HepG2 (cell line): ENCODE measurements around the gene CDHR3. TPM values are rescaled to one million over a fixed set of nuclear protein-coding genes. Genes with fewer than 3 reads are reported as not detected.

Experiments used
- CBX2 ChIP-seq, 2 experiments: fragments of 200-600 bp in 1 of 2; sonication (generic); formaldehyde crosslinking in 1 of 2; IDR thresholded peaks; 2 replicates each; pipeline versions ENCODE4 v1.7.0 to v1.8.1; 2018 to 2022; ENCODE audit warnings: low read depth in 2 of 2, low read length in 1 of 2, mild to moderate bottlenecking in 1 of 2, missing genetic modification reagents in 1 of 2
- HDAC1 ChIP-seq: sonication (generic); formaldehyde crosslinking; IDR thresholded peaks from 2 replicates; pipeline ENCODE4 v1.5.1; 2020; ENCODE audit warnings: mild to moderate bottlenecking, missing genetic modification reagents
- JUND ChIP-seq: sonication (generic); formaldehyde crosslinking; IDR thresholded peaks from 2 replicates; pipeline ENCODE4 v1.8.0; 2022; ENCODE audit warnings: mild to moderate bottlenecking, missing genetic modification reagents
- RORA ChIP-seq: sonication (generic); formaldehyde crosslinking; IDR thresholded peaks from 2 replicates; pipeline ENCODE4 v1.5.0; 2020; ENCODE audit warnings: mild to moderate bottlenecking, missing genetic modification reagents, moderate library complexity
- RXRB ChIP-seq: IDR thresholded peaks from 2 replicates; pipeline ENCODE4 v1.6.1; 2016; ENCODE audit warnings: borderline replicate concordance, missing genetic modification reagents, missing compliant biosample characterization
- SP2 ChIP-seq: sonication (generic); formaldehyde crosslinking; IDR thresholded peaks from 2 replicates; pipeline ENCODE4 v1.5.1; 2020; ENCODE audit warnings: mild to moderate bottlenecking, missing genetic modification reagents
- ZBTB20 ChIP-seq: sonication (generic); formaldehyde crosslinking; IDR thresholded peaks from 2 replicates; pipeline ENCODE4 v1.8.1; 2023; ENCODE audit warnings: missing genetic modification reagents, low read depth, mild to moderate bottlenecking, borderline replicate concordance
- ZNF224 ChIP-seq: sonication (generic); formaldehyde crosslinking; IDR thresholded peaks from 2 replicates; pipeline ENCODE4 v1.5.0; 2020; ENCODE audit warnings: mild to moderate bottlenecking, missing genetic modification reagents
- polyA plus RNA-seq, 8 experiments: library from polyadenylated mRNA; depleted of rRNA in 3 of 8; stranded (reverse) in 7 of 8; unstranded in 1 of 8; fragments of >200 nt; fragmentation: Illumina TruSeq in 4 of 8; extraction: Trizol in 4 of 8; gene quantifications; 2 replicates each; pipeline versions ENCODE4 v1.2.1 to v1.2.3, GENCODE V29; 2011 to 2016; ENCODE audit warnings: low read depth in 4 of 8, missing spikeins in 1 of 8, mixed read lengths in 1 of 8; ENCODE audit not compliant: insufficient read depth in 1 of 8
- total RNA-seq, 5 experiments: library from RNA; depleted of rRNA; stranded (reverse); fragments of >200 nt; fragmentation: Illumina TruSeq; extraction: Trizol; gene quantifications; 2 replicates each; pipeline ENCODE4 v1.2.3, GENCODE V29; 2016; ENCODE audit warnings: low read depth in 1 of 5
- TF ChIP-seq, protein P1 (sequence below): sonication (generic); formaldehyde crosslinking; IDR thresholded peaks from 2 replicates; pipeline ENCODE4 v1.4.0; 2020; ENCODE audit warnings: missing genetic modification reagents
- TF ChIP-seq, protein P2 (sequence below): sonication (generic); formaldehyde crosslinking; IDR thresholded peaks from 2 replicates; pipeline ENCODE4 v1.8.1; 2023; ENCODE audit warnings: missing genetic modification reagents, mild to moderate bottlenecking, borderline replicate concordance
- TF ChIP-seq, protein P3 (sequence below): sonication (generic); formaldehyde crosslinking; IDR thresholded peaks from 2 replicates; pipeline ENCODE4 v1.8.1; 2023; ENCODE audit warnings: mild to moderate bottlenecking, moderate library complexity, missing genetic modification reagents
- TF ChIP-seq, protein P4 (sequence below): IDR thresholded peaks from 2 replicates; pipeline ENCODE4 v1.6.1; 2016; ENCODE audit warnings: low read depth
- TF ChIP-seq, protein P5 (sequence below): sonication (generic); formaldehyde crosslinking; IDR thresholded peaks from 2 replicates; pipeline ENCODE4 v1.8.1; 2023; ENCODE audit warnings: missing genetic modification reagents, inconsistent platforms, borderline replicate concordance
- TF ChIP-seq, protein P6 (sequence below): IDR thresholded peaks from 2 replicates; pipeline ENCODE4 v1.6.1; 2012; ENCODE audit warnings: inconsistent platforms
- TF ChIP-seq, protein P7 (sequence below): sonication (generic); formaldehyde crosslinking; conservative IDR thresholded peaks from 2 replicates; pipeline ENCODE4 v1.4.0; 2020; ENCODE audit warnings: missing genetic modification reagents

The CDHR3 gene
- total and polyA plus RNA-seq, 2 of the 13 experiments (the other 11 are each of a cell fraction or from before 2014, with no cell fraction given): 6.5 to 11.8 TPM

DNA sequence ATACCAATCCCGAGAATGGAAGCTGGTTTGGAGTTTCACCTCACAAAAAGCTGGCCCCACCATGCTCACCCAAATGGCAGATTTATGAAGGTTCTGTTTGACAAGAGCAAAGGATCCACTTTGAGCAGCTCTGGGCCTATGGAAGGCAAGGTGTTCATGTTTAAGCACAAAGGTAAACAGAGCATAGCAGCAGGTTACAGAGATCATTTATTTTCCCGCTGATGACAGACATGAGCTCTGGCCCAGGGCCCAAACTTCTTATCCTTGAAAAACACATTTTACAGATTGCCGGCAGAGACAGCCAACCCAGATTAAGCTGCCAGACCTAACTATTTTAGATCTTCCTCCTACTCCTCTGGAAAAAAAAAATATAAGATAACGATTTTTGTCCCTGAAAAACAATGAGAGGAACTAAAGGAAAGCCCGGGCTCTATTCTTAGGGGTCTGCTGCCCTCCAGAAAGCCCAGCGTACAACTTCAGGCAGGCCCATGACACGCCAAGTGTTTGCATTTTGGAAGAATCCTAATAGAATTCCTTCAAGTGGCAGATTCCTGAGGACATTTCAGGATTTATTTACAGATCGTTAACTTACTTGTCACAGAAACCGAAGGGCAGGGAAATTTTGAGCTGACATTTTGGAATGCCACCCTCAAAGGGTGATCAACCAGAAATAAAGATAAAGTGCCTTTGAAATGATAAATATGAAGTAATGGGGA lies 109.1 kb downstream of the CDHR3 start (continued):
- TF ChIP-seq, protein P1, sequence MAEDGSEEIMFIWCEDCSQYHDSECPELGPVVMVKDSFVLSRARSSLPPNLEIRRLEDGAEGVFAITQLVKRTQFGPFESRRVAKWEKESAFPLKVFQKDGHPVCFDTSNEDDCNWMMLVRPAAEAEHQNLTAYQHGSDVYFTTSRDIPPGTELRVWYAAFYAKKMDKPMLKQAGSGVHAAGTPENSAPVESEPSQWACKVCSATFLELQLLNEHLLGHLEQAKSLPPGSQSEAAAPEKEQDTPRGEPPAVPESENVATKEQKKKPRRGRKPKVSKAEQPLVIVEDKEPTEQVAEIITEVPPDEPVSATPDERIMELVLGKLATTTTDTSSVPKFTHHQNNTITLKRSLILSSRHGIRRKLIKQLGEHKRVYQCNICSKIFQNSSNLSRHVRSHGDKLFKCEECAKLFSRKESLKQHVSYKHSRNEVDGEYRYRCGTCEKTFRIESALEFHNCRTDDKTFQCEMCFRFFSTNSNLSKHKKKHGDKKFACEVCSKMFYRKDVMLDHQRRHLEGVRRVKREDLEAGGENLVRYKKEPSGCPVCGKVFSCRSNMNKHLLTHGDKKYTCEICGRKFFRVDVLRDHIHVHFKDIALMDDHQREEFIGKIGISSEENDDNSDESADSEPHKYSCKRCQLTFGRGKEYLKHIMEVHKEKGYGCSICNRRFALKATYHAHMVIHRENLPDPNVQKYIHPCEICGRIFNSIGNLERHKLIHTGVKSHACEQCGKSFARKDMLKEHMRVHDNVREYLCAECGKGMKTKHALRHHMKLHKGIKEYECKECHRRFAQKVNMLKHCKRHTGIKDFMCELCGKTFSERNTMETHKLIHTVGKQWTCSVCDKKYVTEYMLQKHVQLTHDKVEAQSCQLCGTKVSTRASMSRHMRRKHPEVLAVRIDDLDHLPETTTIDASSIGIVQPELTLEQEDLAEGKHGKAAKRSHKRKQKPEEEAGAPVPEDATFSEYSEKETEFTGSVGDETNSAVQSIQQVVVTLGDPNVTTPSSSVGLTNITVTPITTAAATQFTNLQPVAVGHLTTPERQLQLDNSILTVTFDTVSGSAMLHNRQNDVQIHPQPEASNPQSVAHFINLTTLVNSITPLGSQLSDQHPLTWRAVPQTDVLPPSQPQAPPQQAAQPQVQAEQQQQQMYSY (CRISPR knock-in tag): peak; percentile 52; the same call in 1 of the 2 replicates
- TF ChIP-seq RXRB (CRISPR knock-in tag) (peak; percentile 67; the same call in 1 of the 2 replicates), ZNF224 (CRISPR knock-in tag) (no peak), HDAC1 (CRISPR knock-in tag) (peak; percentile 64; the same call in 1 of the 2 replicates), CBX2 (IDR thresholded peaks at IDR 0.05; ENCODE audit: low read depth, low read length) (no peak), CBX2 (CRISPR knock-in tag; IDR thresholded peaks at IDR 0.05; ENCODE audit: low read depth) (no peak), ZBTB20 (CRISPR knock-in tag) (no peak), RORA (CRISPR knock-in tag) (no peak), JUND (no peak), SP2 (CRISPR knock-in tag) (no peak)
- TF ChIP-seq, protein P2, sequence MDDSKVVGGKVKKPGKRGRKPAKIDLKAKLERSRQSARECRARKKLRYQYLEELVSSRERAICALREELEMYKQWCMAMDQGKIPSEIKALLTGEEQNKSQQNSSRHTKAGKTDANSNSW (CRISPR knock-in tag): no peak
- TF ChIP-seq, protein P3, sequence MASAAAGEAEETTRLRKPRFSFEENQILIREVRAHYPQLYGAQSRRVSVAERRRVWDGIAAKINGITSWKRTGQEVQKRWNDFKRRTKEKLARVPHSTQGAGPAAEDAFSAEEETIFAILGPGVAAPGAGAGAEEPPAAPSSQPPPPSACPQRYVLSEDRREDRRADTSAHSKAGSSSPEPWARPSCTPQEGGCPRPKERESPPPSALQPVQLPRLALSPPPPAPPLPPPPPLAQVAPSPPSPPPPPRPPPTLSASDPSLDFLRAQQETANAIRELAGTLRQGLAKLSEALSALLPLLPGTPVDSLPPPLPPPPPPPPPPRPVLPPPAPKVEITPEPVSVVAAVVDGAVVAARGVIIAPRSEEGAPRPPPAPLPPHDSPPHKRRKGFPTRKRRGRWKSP: 0 out of 2 replicates have a peak, but pooled peaks have one; percentile 6
- TF ChIP-seq, protein P4, sequence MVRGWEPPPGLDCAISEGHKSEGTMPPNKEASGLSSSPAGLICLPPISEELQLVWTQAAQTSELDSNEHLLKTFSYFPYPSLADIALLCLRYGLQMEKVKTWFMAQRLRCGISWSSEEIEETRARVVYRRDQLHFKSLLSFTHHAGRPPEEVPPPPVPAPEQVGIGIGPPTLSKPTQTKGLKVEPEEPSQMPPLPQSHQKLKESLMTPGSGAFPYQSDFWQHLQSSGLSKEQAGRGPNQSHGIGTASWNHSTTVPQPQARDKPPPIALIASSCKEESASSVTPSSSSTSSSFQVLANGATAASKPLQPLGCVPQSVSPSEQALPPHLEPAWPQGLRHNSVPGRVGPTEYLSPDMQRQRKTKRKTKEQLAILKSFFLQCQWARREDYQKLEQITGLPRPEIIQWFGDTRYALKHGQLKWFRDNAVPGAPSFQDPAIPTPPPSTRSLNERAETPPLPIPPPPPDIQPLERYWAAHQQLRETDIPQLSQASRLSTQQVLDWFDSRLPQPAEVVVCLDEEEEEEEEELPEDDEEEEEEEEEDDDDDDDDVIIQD (CRISPR knock-in tag): peak; percentile 58; the same call in 1 of the 2 replicates
- TF ChIP-seq, protein P5, sequence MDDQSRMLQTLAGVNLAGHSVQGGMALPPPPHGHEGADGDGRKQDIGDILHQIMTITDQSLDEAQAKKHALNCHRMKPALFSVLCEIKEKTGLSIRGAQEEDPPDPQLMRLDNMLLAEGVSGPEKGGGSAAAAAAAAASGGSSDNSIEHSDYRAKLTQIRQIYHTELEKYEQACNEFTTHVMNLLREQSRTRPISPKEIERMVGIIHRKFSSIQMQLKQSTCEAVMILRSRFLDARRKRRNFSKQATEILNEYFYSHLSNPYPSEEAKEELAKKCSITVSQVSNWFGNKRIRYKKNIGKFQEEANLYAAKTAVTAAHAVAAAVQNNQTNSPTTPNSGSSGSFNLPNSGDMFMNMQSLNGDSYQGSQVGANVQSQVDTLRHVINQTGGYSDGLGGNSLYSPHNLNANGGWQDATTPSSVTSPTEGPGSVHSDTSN: no peak
- TF ChIP-seq, protein P6, sequence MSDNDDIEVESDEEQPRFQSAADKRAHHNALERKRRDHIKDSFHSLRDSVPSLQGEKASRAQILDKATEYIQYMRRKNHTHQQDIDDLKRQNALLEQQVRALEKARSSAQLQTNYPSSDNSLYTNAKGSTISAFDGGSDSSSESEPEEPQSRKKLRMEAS: 0 out of 2 replicates have a peak, but pooled peaks have one; percentile 24
- TF ChIP-seq, protein P7, sequence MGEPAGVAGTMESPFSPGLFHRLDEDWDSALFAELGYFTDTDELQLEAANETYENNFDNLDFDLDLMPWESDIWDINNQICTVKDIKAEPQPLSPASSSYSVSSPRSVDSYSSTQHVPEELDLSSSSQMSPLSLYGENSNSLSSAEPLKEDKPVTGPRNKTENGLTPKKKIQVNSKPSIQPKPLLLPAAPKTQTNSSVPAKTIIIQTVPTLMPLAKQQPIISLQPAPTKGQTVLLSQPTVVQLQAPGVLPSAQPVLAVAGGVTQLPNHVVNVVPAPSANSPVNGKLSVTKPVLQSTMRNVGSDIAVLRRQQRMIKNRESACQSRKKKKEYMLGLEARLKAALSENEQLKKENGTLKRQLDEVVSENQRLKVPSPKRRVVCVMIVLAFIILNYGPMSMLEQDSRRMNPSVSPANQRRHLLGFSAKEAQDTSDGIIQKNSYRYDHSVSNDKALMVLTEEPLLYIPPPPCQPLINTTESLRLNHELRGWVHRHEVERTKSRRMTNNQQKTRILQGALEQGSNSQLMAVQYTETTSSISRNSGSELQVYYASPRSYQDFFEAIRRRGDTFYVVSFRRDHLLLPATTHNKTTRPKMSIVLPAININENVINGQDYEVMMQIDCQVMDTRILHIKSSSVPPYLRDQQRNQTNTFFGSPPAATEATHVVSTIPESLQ: no peak
